Erythroblast (primary cell): ENCODE data around the gene PEX16.
A peak's percentile ranks its signal among the peaks of the same experiment; 100 is the strongest.
"Not testable (repeated sequence)": the region's sequence is repeated elsewhere in the genome, so short reads cannot be mapped to it uniquely, and the experiment has no call there.

Source experiments
- DNase-seq, 2 experiments: peaks; one replicate each; lab custom pipeline; 2025; lab: John Stamatoyannopoulos, UW
- GATA1 ChIP-seq: IDR thresholded peaks from 2 replicates; pipeline ENCODE4 v1.6.1; 2011; ENCODE audit warnings: low read depth, mild to moderate bottlenecking, control low read depth, low read length, moderate library complexity
- POLR2A ChIP-seq: IDR thresholded peaks from 2 replicates; pipeline ENCODE4 v1.6.1; 2011; ENCODE audit warnings: mild to moderate bottlenecking, low read length

Gene PEX16

GRCh38 chr11:45905095-45905494 is 12.6 kb downstream of the PEX16 start:
- DNase-seq = no peak
- TF ChIP-seq GATA1 (no peak), POLR2A (no peak)

- no peak for TF ChIP-seq POLR2A
- no peak for TF ChIP-seq GATA1
- no peak for DNase-seq
Observed at GRCh38 chr11:45904309-45904915, 13.3 kb downstream of the PEX16 start.

- TF ChIP-seq POLR2A (no peak), GATA1 (no peak)
- DNase-seq = no peak
Observed at GRCh38 chr11:45902452-45903380, 15.0 kb downstream of the PEX16 start.

- TF ChIP-seq GATA1 (no peak), POLR2A (no peak)
- peak in 1 of 2 experiments; percentile 17 for DNase-seq
Observed at GRCh38 chr11:45901626-45902025, 16.1 kb downstream of the PEX16 start.

GRCh38 chr11:45900916-45901617 is 16.6 kb downstream of the PEX16 start:
- TF ChIP-seq GATA1 (no peak), POLR2A (no peak)
- DNase-seq = no peak

- DNase-seq = not testable (repeated sequence)
Observed at GRCh38 chr11:45900175-45900800, 17.4 kb downstream of the PEX16 start.

GRCh38 chr11:45899448-45900174 is 18.1 kb downstream of the PEX16 start:
- TF ChIP-seq POLR2A (no peak), GATA1 (no peak)
- peak; percentile 81 to 92 for DNase-seq

GRCh38 chr11:45899086-45899447 is 18.6 kb downstream of the PEX16 start:
- TF ChIP-seq POLR2A = no peak
- TF ChIP-seq GATA1 = no peak
- DNase-seq = no peak

- no peak for DNase-seq
Observed at GRCh38 chr11:45897556-45897955, 20.1 kb downstream of the PEX16 start.

GRCh38 chr11:45896422-45896984 is 21.2 kb downstream of the PEX16 start:
- no peak for DNase-seq
- TF ChIP-seq POLR2A (no peak), GATA1 (no peak)

More at GRCh38 chr11:45897556-45897955, 20.1 kb downstream of the PEX16 start:
- TF ChIP-seq GATA1 = no peak
- no peak for TF ChIP-seq POLR2A

- no peak for DNase-seq
- no peak for TF ChIP-seq POLR2A
- no peak for TF ChIP-seq GATA1
Observed at GRCh38 chr11:45895553-45896259, 22.0 kb downstream of the PEX16 start.
